Measurements from ENCODE around the gene PARD3B. TPM values are rescaled to one million over a fixed set of nuclear protein-coding genes. Genes with fewer than 3 reads are reported as not detected.

Gene PARD3B
- polyA plus RNA-seq, 3 donors = not detected

DNA sequence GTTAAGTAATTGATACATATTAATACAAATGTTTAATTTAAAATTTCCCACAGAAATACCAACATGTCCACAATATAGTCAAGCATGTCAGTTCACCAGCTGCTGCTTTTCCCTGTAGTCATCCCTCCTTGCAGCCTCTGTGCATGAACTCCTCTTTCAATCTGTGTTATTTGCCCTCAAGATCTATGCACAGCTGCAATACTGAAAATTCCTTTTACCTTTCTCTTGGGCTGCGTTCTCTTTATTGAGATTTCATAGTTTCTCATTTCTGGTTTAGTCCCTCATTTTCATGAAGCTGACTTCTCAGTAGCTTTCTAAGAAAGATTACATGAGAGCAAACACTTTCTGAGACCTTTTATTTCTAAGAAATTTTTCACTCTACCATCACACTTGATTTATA, 464.9 kb downstream of the PARD3B start:
- Mint-ChIP-seq H3K27me3 (ENCODE audit: low read depth in 3 of 3) (peaks cover 0 to 2% (median 0%) of the 10 kb centered on the region in 3 donors), H3K4me3 (no peak overlapping the region), H3K36me3 (no peaks in the 10 kb centered on the region), H3K4me1 (no peaks in the 10 kb centered on the region), H3K9me3 (peaks cover 0 to 11% (median 0%) of the 10 kb centered on the region in 7 donors), H3K27ac (no peak overlapping the region)
- H2AFZ ChIP-seq (ENCODE audit: insufficient read depth, low read depth, low read length, poor library complexity, severe bottlenecking) = no peak overlapping the region
- H3K36me3 ChIP-seq (replicated peaks in 1 of 2; ENCODE audit: control insufficient read depth in 1 of 2, insufficient read depth in 2 of 2, low read length in 2 of 2) = no peaks in the 10 kb centered on the region
- no peak overlapping the region for H3K4me2 ChIP-seq (replicated peaks; ENCODE audit: extremely low read depth, low read length, poor library complexity, severe bottlenecking)
- no peaks in the 10 kb centered on the region for H3K27me3 ChIP-seq (ENCODE audit: control insufficient read depth in 2 of 2, insufficient read depth in 2 of 2, low read length in 2 of 2)
- no peaks in the 10 kb centered on the region for H3K9me3 ChIP-seq (replicated peaks in 1 of 2; ENCODE audit: control insufficient read depth in 1 of 2, insufficient read depth in 1 of 2, low read length in 2 of 2)
- no peak overlapping the region for H3K27ac ChIP-seq (ENCODE audit: low read depth in 1 of 2, low read length in 2 of 2)
- 33% methylated on average over 1 of the region's 1 CpG for WGBS (ENCODE audit: insufficient coverage)
- DNase-seq = no peak
- intact Hi-C loops (cut with micrococcal nuclease) = no loop called here
- no peaks in the 10 kb centered on the region for H3K4me1 ChIP-seq (ENCODE audit: control insufficient read depth in 1 of 2, insufficient read depth in 2 of 2, low read length in 2 of 2)
- no peak overlapping the region for H3K4me3 ChIP-seq (replicated peaks in 1 of 3; ENCODE audit: low read depth in 2 of 3, low read length in 3 of 3)
- TF ChIP-seq, protein P1, sequence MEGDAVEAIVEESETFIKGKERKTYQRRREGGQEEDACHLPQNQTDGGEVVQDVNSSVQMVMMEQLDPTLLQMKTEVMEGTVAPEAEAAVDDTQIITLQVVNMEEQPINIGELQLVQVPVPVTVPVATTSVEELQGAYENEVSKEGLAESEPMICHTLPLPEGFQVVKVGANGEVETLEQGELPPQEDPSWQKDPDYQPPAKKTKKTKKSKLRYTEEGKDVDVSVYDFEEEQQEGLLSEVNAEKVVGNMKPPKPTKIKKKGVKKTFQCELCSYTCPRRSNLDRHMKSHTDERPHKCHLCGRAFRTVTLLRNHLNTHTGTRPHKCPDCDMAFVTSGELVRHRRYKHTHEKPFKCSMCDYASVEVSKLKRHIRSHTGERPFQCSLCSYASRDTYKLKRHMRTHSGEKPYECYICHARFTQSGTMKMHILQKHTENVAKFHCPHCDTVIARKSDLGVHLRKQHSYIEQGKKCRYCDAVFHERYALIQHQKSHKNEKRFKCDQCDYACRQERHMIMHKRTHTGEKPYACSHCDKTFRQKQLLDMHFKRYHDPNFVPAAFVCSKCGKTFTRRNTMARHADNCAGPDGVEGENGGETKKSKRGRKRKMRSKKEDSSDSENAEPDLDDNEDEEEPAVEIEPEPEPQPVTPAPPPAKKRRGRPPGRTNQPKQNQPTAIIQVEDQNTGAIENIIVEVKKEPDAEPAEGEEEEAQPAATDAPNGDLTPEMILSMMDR (IDR thresholded peaks at IDR 0.05) = no peak
- no peak overlapping the region for H3K9ac ChIP-seq (ENCODE audit: insufficient read depth, low read length, poor library complexity, severe bottlenecking)
- no peaks in the 10 kb centered on the region for H3K79me2 ChIP-seq (ENCODE audit: insufficient read depth, low read length)
- H4K20me1 ChIP-seq (ENCODE audit: insufficient read depth, low read length) = no peaks in the 10 kb centered on the region

DNA sequence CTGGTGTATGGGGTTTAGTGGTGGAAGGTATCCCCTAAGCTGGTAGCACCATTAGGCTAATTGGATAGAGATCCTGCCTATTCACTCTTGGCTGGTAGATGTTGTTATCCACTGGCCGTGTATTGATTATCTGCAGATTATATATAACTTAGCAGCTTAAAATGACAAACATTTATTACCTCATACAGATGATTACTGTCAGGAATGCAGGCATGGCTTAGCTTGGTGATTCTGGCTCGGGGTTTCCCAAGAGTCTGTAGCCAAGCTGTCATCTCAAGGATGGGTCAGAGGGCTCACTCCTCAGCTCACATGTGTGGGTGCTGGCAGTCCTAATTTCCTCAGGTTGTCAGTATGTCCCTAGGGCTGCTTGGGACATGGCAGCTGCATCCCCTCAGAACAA, 465.8 kb downstream of the PARD3B start:
- WGBS (ENCODE audit: insufficient coverage) = no CpG with 5 or more reads among the region's 2 CpGs
- Histone ChIP-seq H3K4me2 (replicated peaks; ENCODE audit: extremely low read depth, low read length, poor library complexity, severe bottlenecking) (no peak overlapping the region), H3K4me3 (replicated peaks in 1 of 3; ENCODE audit: low read depth in 2 of 3, low read length in 3 of 3) (no peak overlapping the region), H3K9ac (ENCODE audit: insufficient read depth, low read length, poor library complexity, severe bottlenecking) (no peak overlapping the region), H3K9me3 (replicated peaks in 1 of 2; ENCODE audit: control insufficient read depth in 1 of 2, insufficient read depth in 1 of 2, low read length in 2 of 2) (no peaks in the 10 kb centered on the region), H2AFZ (ENCODE audit: insufficient read depth, low read depth, low read length, poor library complexity, severe bottlenecking) (no peak overlapping the region), H3K4me1 (ENCODE audit: control insufficient read depth in 1 of 2, insufficient read depth in 2 of 2, low read length in 2 of 2) (no peaks in the 10 kb centered on the region), H3K79me2 (ENCODE audit: insufficient read depth, low read length) (no peaks in the 10 kb centered on the region), H3K27ac (ENCODE audit: low read depth in 1 of 2, low read length in 2 of 2) (no peak overlapping the region), H3K36me3 (replicated peaks in 1 of 2; ENCODE audit: control insufficient read depth in 1 of 2, insufficient read depth in 2 of 2, low read length in 2 of 2) (no peaks in the 10 kb centered on the region), H4K20me1 (ENCODE audit: insufficient read depth, low read length) (no peaks in the 10 kb centered on the region), H3K27me3 (ENCODE audit: control insufficient read depth in 2 of 2, insufficient read depth in 2 of 2, low read length in 2 of 2) (no peaks in the 10 kb centered on the region)
- TF ChIP-seq, protein P1 (IDR thresholded peaks at IDR 0.05) = no peak
- Mint-ChIP-seq H3K27me3 (ENCODE audit: low read depth in 3 of 3) (peaks cover 0 to 2% (median 0%) of the 10 kb centered on the region in 3 donors), H3K36me3 (no peaks in the 10 kb centered on the region), H3K27ac (no peak overlapping the region), H3K4me3 (no peak overlapping the region), H3K4me1 (no peaks in the 10 kb centered on the region), H3K9me3 (peaks cover 0 to 9% (median 0%) of the 10 kb centered on the region in 7 donors)
- DNase-seq = no peak
- intact Hi-C loops (cut with micrococcal nuclease) = no loop called here

Data from CD14-positive monocyte (primary cell).